ENCODE results near the gene MAPKAPK2. TPM values are rescaled to one million over a fixed set of nuclear protein-coding genes. Genes with fewer than 3 reads are reported as not detected.

The MAPKAPK2 gene
- total and polyA plus RNA-seq, 12 donors: 25.3 to 129 (median 85.0) TPM

DNA sequence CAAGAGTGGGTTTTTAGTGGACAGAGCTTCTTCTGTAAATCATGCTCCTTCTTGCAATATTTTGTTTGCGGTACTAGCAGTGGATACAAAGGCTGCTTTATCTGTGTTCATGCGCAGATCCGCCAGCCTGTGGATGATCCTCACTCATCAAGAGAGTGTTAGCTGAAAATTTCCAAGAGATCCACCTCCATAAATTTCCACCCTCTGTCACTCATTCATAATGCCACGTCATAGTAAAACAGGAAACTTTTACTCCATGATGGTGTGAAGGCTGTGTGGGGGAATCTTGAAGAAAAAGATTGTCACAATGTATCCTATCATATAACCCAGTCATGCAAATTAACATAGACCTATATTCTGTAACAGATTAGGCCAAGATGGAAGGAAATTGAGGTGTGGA is 4.4 kb upstream of the MAPKAPK2 start:
- no peak for DNase-seq
- no peaks in the 10 kb centered on the region for H3K9me3 ChIP-seq (replicated peaks in 1 of 3)
- peaks cover 0 to 10% of the 10 kb centered on the region in 2 donors for H3K4me1 ChIP-seq (replicated peaks in 1 of 2)
- no peak overlapping the region for H3K4me3 ChIP-seq
- 75 to 86% (median 76%) methylated on average over 4 of the region's 4 CpGs for WGBS, 4 donors
- H3K27me3 ChIP-seq: no peaks in the 10 kb centered on the region
- H3K27ac ChIP-seq: no peak overlapping the region
- no peaks in the 10 kb centered on the region for H3K36me3 ChIP-seq (replicated peaks in 1 of 2)
- intact Hi-C loops (cut with DNase I): no loop called here
- TF ChIP-seq, protein P1, sequence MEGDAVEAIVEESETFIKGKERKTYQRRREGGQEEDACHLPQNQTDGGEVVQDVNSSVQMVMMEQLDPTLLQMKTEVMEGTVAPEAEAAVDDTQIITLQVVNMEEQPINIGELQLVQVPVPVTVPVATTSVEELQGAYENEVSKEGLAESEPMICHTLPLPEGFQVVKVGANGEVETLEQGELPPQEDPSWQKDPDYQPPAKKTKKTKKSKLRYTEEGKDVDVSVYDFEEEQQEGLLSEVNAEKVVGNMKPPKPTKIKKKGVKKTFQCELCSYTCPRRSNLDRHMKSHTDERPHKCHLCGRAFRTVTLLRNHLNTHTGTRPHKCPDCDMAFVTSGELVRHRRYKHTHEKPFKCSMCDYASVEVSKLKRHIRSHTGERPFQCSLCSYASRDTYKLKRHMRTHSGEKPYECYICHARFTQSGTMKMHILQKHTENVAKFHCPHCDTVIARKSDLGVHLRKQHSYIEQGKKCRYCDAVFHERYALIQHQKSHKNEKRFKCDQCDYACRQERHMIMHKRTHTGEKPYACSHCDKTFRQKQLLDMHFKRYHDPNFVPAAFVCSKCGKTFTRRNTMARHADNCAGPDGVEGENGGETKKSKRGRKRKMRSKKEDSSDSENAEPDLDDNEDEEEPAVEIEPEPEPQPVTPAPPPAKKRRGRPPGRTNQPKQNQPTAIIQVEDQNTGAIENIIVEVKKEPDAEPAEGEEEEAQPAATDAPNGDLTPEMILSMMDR (IDR thresholded peaks at IDR 0.05): no peak

DNA sequence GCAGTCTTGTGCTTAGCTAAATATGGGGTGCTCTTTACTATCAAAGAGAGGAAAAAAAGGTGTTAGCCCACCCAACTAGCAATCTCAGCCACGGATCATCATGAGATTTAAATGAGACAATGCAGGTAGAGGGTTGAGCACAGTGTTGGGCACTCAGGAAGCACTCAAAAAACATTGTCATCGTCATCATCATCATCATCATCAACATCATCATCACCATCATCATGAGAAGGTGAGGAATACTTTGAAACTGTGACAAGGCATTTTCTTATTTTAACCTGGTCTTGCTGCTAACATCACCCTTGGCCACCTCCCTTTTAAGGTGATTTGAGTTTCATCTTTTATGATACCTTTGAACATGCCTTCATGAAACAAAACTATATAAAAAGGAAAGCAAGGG is 3.3 kb upstream of the MAPKAPK2 start:
- Histone ChIP-seq H3K4me3 (no peak overlapping the region), H3K9me3 (replicated peaks in 1 of 3) (no peaks in the 10 kb centered on the region), H3K4me1 (replicated peaks in 1 of 2) (peaks cover 0 to 6% of the 10 kb centered on the region in 2 donors), H3K36me3 (replicated peaks in 1 of 2) (no peaks in the 10 kb centered on the region), H3K27ac (no peak overlapping the region), H3K27me3 (no peaks in the 10 kb centered on the region)
- DNase-seq: no peak
- 58 to 82% (median 68%) methylated on average over 2 of the region's 2 CpGs for WGBS, 4 donors
- TF ChIP-seq POLR2A (IDR thresholded peaks at IDR 0.05): no peak
- TF ChIP-seq, protein P1 (IDR thresholded peaks at IDR 0.05): no peak
- intact Hi-C loops (cut with DNase I): no loop called here

DNA sequence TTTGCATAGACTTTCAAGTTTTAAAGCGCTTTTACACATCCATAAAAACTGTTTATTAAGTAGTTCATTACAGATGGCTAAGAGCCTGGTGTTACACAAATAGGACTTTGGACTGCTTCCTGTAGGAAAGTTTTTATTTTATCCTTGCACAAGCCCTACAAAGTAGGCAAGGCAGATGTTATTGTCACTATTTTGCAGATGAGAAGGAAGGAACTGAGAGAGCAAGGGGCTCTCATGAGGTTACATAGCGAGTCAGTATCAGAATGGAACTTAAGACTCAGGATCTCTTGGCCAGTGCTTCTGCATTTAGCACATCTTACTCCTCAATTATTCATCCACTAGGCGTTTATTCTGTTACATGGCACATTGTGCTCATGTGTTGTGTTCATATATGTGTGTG is 2.6 kb upstream of the MAPKAPK2 start:
- intact Hi-C loops (cut with DNase I): no loop called here
- Histone ChIP-seq H3K4me3 (no peak overlapping the region), H3K36me3 (replicated peaks in 1 of 2) (no peaks in the 10 kb centered on the region), H3K27ac (no peak overlapping the region), H3K4me1 (replicated peaks in 1 of 2) (peaks cover 6 to 11% of the 10 kb centered on the region in 2 donors), H3K9me3 (replicated peaks in 1 of 3) (no peaks in the 10 kb centered on the region), H3K27me3 (no peaks in the 10 kb centered on the region)
- DNase-seq: no peak
- 77 to 89% (median 80%) methylated on average over 3 of the region's 3 CpGs for WGBS, 4 donors
- no peak for TF ChIP-seq POLR2A (IDR thresholded peaks at IDR 0.05)
- TF ChIP-seq, protein P1 (IDR thresholded peaks at IDR 0.05): no peak

DNA sequence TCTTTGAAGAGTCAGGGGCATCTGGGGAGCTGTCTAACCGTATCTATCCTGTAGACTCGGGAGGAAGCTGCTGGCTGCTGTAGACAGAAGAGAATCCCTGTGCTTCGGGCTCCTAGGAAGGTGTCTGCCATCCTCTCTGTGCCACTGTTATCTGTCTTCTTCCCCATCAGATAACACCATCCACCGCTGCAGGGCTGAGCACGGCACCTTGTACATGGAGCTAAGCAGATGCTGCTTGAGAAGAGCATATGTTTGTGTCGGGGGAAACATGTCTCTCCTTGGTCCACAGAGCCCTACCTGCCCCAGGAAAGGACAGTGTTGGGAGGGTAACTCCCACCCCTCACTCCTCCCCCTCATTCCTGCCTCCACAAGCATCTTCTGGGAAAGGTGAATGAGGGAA is 1.4 kb upstream of the MAPKAPK2 start:
- 65 to 82% (median 79%) methylated on average over 4 to 6 of the region's 6 CpGs for WGBS, 4 donors
- H3K9me3 ChIP-seq (replicated peaks in 1 of 3): no peaks in the 10 kb centered on the region
- TF ChIP-seq, protein P1 (IDR thresholded peaks at IDR 0.05): no peak
- TF ChIP-seq POLR2A (IDR thresholded peaks at IDR 0.05): no peak
- intact Hi-C loops (cut with DNase I): no loop called here
- H3K36me3 ChIP-seq (replicated peaks in 1 of 2): no peaks in the 10 kb centered on the region
- DNase-seq: no peak
- peaks cover 18 to 23% of the 10 kb centered on the region in 2 donors for H3K4me1 ChIP-seq (replicated peaks in 1 of 2)
- H3K27ac ChIP-seq: no peak overlapping the region
- no peaks in the 10 kb centered on the region for H3K27me3 ChIP-seq
- H3K4me3 ChIP-seq: no peak overlapping the region

Data from adrenal gland (tissue), 12 donors.